ENCODE results near the gene UNC13C.

Gene UNC13C

GRCh38 chr15:54102704-54103103 is 124.5 kb downstream of the UNC13C start:
- DNase-seq (ENCODE audit: extremely low read depth in 1 of 2, low read depth in 1 of 2): no peak

GRCh38 chr15:54109014-54109413 is 130.8 kb downstream of the UNC13C start:
- DNase-seq (ENCODE audit: extremely low read depth in 1 of 2, low read depth in 1 of 2): no peak

- DNase-seq (ENCODE audit: extremely low read depth in 1 of 2, low read depth in 1 of 2): no peak
These were observed 140.8 kb downstream of the UNC13C start for GRCh38 chr15:54119051-54119450.

GRCh38 chr15:54120949-54121463 is 142.8 kb downstream of the UNC13C start:
- DNase-seq (ENCODE audit: extremely low read depth in 1 of 2, low read depth in 1 of 2): no peak

- no peak for DNase-seq (ENCODE audit: extremely low read depth in 1 of 2, low read depth in 1 of 2)
These were observed 149.3 kb downstream of the UNC13C start for GRCh38 chr15:54127574-54127973.

GRCh38 chr15:54131410-54131809 is 153.2 kb downstream of the UNC13C start:
- DNase-seq (ENCODE audit: extremely low read depth in 1 of 2, low read depth in 1 of 2): no peak

- DNase-seq (ENCODE audit: extremely low read depth in 1 of 2, low read depth in 1 of 2): no peak
These were observed 170.9 kb downstream of the UNC13C start for GRCh38 chr15:54149115-54149531.

GRCh38 chr15:54150255-54150654 is 172.0 kb downstream of the UNC13C start:
- DNase-seq (ENCODE audit: extremely low read depth in 1 of 2, low read depth in 1 of 2): no peak

GRCh38 chr15:54159012-54159411 is 180.8 kb downstream of the UNC13C start:
- DNase-seq (ENCODE audit: extremely low read depth in 1 of 2, low read depth in 1 of 2): no peak

GRCh38 chr15:54187325-54187724 is 209.1 kb downstream of the UNC13C start:
- DNase-seq (ENCODE audit: extremely low read depth in 1 of 2, low read depth in 1 of 2): no peak

GRCh38 chr15:54197995-54198394 is 219.8 kb downstream of the UNC13C start:
- no peak for DNase-seq (ENCODE audit: extremely low read depth in 1 of 2, low read depth in 1 of 2)

- no peak for DNase-seq (ENCODE audit: extremely low read depth in 1 of 2, low read depth in 1 of 2)
These were observed 228.5 kb downstream of the UNC13C start for GRCh38 chr15:54206586-54207321.

- DNase-seq (ENCODE audit: extremely low read depth in 1 of 2, low read depth in 1 of 2): no peak
These were observed 230.5 kb downstream of the UNC13C start for GRCh38 chr15:54208786-54209185.

- DNase-seq (ENCODE audit: extremely low read depth in 1 of 2, low read depth in 1 of 2): no peak
These were observed 234.4 kb downstream of the UNC13C start for GRCh38 chr15:54212635-54213034.

- no peak for DNase-seq (ENCODE audit: extremely low read depth in 1 of 2, low read depth in 1 of 2)
These were observed 248.2 kb downstream of the UNC13C start for GRCh38 chr15:54226455-54226854.

- no peak for DNase-seq (ENCODE audit: extremely low read depth in 1 of 2, low read depth in 1 of 2)
These were observed 249.3 kb downstream of the UNC13C start for GRCh38 chr15:54227569-54227968.

GRCh38 chr15:54250326-54250725 is 272.1 kb downstream of the UNC13C start:
- DNase-seq (ENCODE audit: extremely low read depth in 1 of 2, low read depth in 1 of 2): no peak

- DNase-seq (ENCODE audit: extremely low read depth in 1 of 2, low read depth in 1 of 2): no peak
These were observed 277.9 kb downstream of the UNC13C start for GRCh38 chr15:54256190-54256589.

GRCh38 chr15:54273928-54274327 is 295.7 kb downstream of the UNC13C start:
- DNase-seq (ENCODE audit: extremely low read depth in 1 of 2, low read depth in 1 of 2): no peak

- DNase-seq (ENCODE audit: extremely low read depth in 1 of 2, low read depth in 1 of 2): no peak
These were observed 299.6 kb downstream of the UNC13C start for GRCh38 chr15:54277834-54278233.

- no peak for DNase-seq (ENCODE audit: extremely low read depth in 1 of 2, low read depth in 1 of 2)
These were observed 302.5 kb downstream of the UNC13C start for GRCh38 chr15:54280726-54281125.

GRCh38 chr15:54282228-54282836 is 304.1 kb downstream of the UNC13C start:
- DNase-seq (ENCODE audit: extremely low read depth in 1 of 2, low read depth in 1 of 2): no peak
